ENCODE data around the gene OAT.

Gene OAT

DNA sequence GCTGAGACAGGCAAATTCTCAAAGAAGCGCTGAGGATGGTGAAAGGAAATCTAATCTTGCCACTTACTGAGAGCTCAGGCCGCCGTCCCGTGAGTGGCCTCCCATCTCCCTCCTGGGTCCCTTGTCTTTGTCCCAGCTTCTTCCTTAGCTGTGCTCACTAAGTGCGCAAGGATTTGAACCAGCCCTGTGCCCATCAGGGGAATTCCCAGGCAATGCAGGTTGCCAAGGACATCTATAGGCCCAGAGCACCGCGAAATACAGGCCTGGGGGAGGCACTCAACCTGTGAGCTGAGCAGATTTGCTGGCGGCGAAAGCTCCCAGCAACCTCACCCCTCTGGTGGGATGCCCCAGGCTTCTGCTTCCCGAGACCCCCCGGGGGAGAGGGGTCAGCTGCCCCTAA is 64.8 kb downstream of the OAT start:
- no peak for DNase-seq (ENCODE audit: low read depth in 2 of 2)

DNA sequence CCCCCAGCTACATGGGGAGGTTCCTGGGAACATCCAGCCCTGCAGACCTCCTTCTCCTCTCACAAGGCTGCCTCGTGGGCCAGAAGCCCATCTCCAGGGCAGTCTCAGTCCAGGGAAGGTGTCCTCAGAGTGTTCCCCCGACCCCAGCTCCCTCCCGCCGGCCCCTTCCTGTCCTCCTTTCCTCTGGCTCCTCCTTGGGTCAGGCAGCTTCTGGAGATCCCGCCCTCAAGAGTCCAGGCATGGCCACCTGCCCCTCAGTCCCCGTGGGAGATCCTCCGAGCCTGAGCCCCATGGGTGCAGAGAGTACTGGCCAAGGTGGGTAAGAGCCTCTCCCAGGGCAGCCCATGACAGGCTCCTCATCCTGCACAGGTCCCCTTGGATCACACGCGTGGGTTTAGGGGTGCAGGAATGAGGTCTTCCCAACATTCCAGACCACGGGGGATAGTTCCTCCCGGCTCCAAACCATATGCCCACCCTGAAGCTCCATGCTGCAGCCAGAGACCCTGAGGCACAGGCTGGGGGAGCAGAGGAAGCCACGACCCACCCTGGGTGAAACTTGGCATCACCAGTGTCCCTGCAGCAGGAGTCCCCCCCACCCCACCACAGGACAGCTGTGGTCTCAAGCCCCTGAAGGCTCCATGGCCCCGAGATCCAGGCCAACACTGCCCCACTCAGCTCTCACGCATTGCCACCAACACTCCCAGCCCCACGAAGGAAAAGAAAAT is 65.5 kb downstream of the OAT start:
- DNase-seq (ENCODE audit: low read depth in 2 of 2), result no peak

DNA sequence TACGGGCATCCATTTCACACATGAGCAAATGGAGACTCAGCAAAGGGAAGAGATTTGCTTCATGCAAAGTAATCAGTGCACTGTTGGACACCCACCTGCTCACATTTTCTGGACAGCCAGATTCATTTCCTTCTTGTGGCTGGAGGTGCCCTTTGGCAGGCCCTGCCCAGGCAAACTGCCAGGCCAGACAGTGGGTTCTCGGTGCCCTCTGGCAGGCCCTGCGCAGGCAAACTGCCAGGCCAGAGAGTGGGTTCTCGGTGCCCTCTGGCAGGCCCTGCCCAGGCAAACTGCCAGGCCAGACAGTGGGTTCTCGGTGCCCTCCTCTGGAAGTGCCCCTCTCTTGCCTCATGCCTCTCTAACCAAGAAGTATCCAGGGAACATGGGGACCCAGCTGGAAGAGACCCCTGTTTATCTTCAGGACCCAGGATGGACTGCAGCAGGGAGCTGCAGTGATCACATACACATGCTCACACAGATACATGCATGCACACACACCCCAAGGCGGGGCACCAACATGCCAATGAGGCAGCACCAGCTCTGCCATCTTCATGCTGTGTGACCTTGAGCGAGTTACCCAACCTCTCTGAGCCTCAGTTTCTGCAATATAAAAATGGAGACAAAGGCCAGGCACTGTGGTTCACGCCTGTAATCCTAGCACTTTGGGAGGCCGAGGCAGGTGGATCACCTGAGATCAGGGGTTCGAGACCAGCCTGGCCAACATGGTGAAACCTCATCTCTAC is 67.1 kb downstream of the OAT start:
- no peak for DNase-seq (ENCODE audit: low read depth in 2 of 2)

- no peak for DNase-seq (ENCODE audit: low read depth in 2 of 2)
These were observed 67.9 kb downstream of the OAT start for GRCh38 chr10:124350806-124351205.

- no peak for DNase-seq (ENCODE audit: low read depth in 2 of 2)
These were observed 68.8 kb downstream of the OAT start for GRCh38 chr10:124349996-124350280.

- DNase-seq (ENCODE audit: low read depth in 2 of 2), result no peak
These were observed 69.3 kb downstream of the OAT start for GRCh38 chr10:124349231-124349995.

GRCh38 chr10:124348801-124349200 is 69.9 kb downstream of the OAT start:
- DNase-seq (ENCODE audit: low read depth in 2 of 2), result no peak

- no peak for DNase-seq (ENCODE audit: low read depth in 2 of 2)
These were observed 70.8 kb downstream of the OAT start for GRCh38 chr10:124347956-124348355.

Measured in stimulated activated CD8-positive, alpha-beta memory T cell treated with anti-CD3 and anti-CD28 coated beads, Interleukin-15, amount 100 ng/mL, for 4 hours (primary cell).